Activated B cell treated with CpG ODN at 0.5 μM for 24 hours (primary cell): ENCODE measurements around the gene MVB12B. TPM values are rescaled to one million over a fixed set of nuclear protein-coding genes. Genes with fewer than 3 reads are reported as not detected.

Experiments
- ATAC-seq: fragments of 200-7000 bp; cut with Tn5 transposase; one replicate; pipeline ENCODE4 v1.10.0; 2021; ENCODE audit warnings: low read depth, mild to moderate bottlenecking, moderate library complexity
- CTCF ChIA-PET: fragments of 350-600 bp; sonication (Branson Sonifier 250); formaldehyde crosslinking; loops from one replicate; lab custom pipeline; 2021; ENCODE audit warnings: antibody characterized with exemption; lab: Charles Lee
- POLR2A ChIA-PET: fragments of 350-600 bp; sonication (Branson Sonifier 250); formaldehyde crosslinking; loops from one replicate; lab custom pipeline; 2021; ENCODE audit warnings: antibody characterized with exemption; lab: Charles Lee
- DNase-seq: peaks from one replicate; pipeline ENCODE4 v3.0.0; 2022
- H3K27ac Mint-ChIP-seq: one replicate; pipeline ENCODE4 v1.8.0; 2020; ENCODE audit warnings: mixed read lengths
- H3K27me3 Mint-ChIP-seq: one replicate; pipeline ENCODE4 v1.8.0; 2021; ENCODE audit warnings: mixed read lengths
- H3K36me3 Mint-ChIP-seq: one replicate; pipeline ENCODE4 v1.8.0; 2021; ENCODE audit warnings: low read depth, mixed read lengths
- H3K4me1 Mint-ChIP-seq: one replicate; pipeline ENCODE4 v1.8.0; 2021; ENCODE audit warnings: mixed read lengths
- H3K4me3 Mint-ChIP-seq: one replicate; pipeline ENCODE4 v1.8.0; 2020; ENCODE audit warnings: mild to moderate bottlenecking, mixed read lengths
- H3K9me3 Mint-ChIP-seq: one replicate; pipeline ENCODE4 v1.8.0; 2020; ENCODE audit warnings: mixed read lengths
- CTCF ChIP-seq: fragments of 200-600 bp; IDR thresholded peaks from one replicate; pipeline ENCODE4 v1.8.0; 2022; ENCODE audit warnings: antibody characterized with exemption, mild to moderate bottlenecking
- intact Hi-C: fragments of 100-400 bp; cut with micrococcal nuclease; formaldehyde crosslinking; loops from one replicate; pipeline ENCODE4 v1.15.1; 2024
- total RNA-seq: library from RNA; stranded (reverse); gene quantifications from 2 replicates; pipeline ENCODE4 v1.2.3, GENCODE V29; 2022

Gene MVB12B
- total RNA-seq, 1 donor from 2014 or later, result 2.5 TPM

DNA sequence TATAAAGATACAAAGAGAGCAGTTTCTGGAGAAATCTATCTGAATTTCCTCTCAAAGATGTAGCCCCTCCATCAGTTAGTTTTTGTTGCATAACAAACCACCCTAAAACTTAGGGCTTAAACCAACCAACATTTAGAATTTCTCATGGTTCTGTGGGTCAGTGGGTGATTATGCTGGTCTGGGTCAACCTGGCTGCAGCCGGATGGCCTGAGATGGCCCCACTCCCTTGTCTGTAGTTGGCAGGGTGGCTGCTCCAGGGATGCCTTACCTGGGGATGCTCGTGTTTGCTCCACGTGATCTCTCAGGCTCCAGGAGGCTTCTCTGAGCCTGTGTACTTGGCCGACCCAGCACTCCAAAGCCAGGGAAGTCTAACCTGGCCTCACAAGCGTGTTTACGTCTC lies 139.3 kb downstream of the MVB12B start:
- H3K27ac Mint-ChIP-seq, result peak overlapping the region; percentile 12
- no peak for TF ChIP-seq CTCF
- POLR2A ChIA-PET, result no interaction called here
- intact Hi-C loops, result no loop called here
- no peak for DNase-seq
- peaks cover 33% of the 10 kb centered on the region for H3K4me1 Mint-ChIP-seq
- no peaks in the 10 kb centered on the region for H3K36me3 Mint-ChIP-seq
- no peaks in the 10 kb centered on the region for H3K27me3 Mint-ChIP-seq
- CTCF ChIA-PET, result no interaction called here
- H3K4me3 Mint-ChIP-seq, result no peak overlapping the region
- H3K9me3 Mint-ChIP-seq, result no peaks in the 10 kb centered on the region
- no peak for ATAC-seq

DNA sequence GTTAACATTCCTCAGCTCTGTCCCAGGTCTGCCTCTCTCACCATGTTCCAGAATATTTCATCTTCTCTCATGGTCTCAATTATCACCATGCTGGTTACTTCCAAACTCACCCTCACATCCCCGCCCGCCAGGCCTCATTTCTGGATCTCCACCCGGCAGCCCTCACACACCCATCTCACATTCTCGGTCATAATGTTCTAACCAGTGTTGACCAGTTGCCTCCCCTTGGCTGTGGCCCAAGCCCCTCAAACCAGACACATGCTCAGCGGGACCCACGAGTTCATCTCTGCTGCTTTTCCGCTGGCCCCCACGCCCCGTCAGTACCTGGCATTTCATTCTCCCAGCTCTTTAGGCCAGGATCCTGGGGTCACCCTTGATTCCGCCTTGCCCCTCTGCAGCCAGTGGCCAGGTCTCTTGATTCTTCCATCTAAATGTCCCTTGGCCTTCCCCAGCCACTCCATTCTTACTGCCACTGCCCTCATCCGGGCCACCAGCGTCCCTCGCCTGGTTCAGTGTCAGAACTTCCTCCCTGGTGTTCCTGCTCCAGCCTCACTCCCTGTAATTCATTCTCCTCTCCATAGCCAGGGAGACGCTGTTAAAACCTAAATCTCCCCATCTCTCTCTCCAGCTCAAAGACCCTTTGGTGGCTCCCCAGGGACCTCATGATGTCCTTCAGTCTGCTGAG lies 141.7 kb downstream of the MVB12B start:
- TF ChIP-seq CTCF, result no peak
- peaks cover 54% of the 10 kb centered on the region for H3K4me1 Mint-ChIP-seq
- H3K36me3 Mint-ChIP-seq, result no peaks in the 10 kb centered on the region
- intact Hi-C loops, result no loop called here
- H3K27ac Mint-ChIP-seq, result peak overlapping the region; percentile 50
- ChIA-PET POLR2A (interaction anchor here (0.8 kb wide), 1 partner anchor 12 kb away, joined by 3 read pairs; no protein-coding TSS in a partner anchor), CTCF (interaction anchor here (5.5 kb wide), 1 partner anchor 24 kb away, joined by 32 read pairs; no protein-coding TSS in a partner anchor)
- H3K4me3 Mint-ChIP-seq, result no peak overlapping the region
- H3K9me3 Mint-ChIP-seq, result no peaks in the 10 kb centered on the region
- ATAC-seq (no peak), DNase-seq (no peak)
- H3K27me3 Mint-ChIP-seq, result no peaks in the 10 kb centered on the region

GRCh38 chr9:126470241-126470993 lies 143.8 kb downstream of the MVB12B start:
- Mint-ChIP-seq H3K27ac (peak overlapping the region; percentile 92), H3K4me1 (peaks cover 54% of the 10 kb centered on the region), H3K36me3 (no peaks in the 10 kb centered on the region), H3K27me3 (no peaks in the 10 kb centered on the region), H3K9me3 (no peaks in the 10 kb centered on the region), H3K4me3 (peak overlapping the region; percentile 75)
- no peak for TF ChIP-seq CTCF
- POLR2A ChIA-PET, result interaction anchor here (0.8 to 1.7 kb wide), 7 partner anchors 19 to 144 kb away, joined by 3 to 12 read pairs (median 4); partner anchors contain the start of gene MVB12B
- intact Hi-C loops, result loop anchor here (2.0 to 5.0 kb wide), 4 partner anchors 20 to 143 kb away; partner anchors contain the start of gene MVB12B
- ATAC-seq, result peak; percentile 66
- DNase-seq, result no peak
- CTCF ChIA-PET, result interaction anchor here (0.8 to 5.5 kb wide), 4 partner anchors 21 to 177 kb away, joined by 4 to 32 read pairs (median 8); no protein-coding TSS in a partner anchor

DNA sequence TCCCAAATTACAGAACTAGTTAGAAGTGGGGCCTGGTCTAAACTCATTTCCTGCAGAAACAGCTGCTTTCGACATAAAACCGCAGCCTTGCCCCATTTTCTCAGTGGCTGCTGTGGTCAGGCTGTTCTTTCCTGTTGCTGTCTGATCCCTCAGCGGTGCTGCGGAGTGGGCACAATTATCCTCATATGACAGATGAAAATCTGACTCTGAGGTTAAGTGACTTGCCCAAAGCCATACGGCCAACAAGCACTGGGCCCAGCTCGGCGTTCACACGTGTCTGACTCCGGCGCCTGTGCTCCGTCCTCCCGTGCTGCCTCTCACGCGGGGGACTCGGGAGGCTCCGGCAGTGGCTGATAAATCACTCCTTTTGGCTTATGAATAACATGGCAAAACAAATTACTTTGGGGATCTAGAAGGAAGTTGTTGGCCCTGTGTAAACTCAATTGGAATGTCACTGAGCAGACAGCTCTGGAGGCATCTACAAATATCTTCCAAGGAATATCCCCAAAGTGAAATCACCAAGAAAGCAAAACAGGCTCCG lies 144.5 kb downstream of the MVB12B start:
- Mint-ChIP-seq H3K27me3 (no peaks in the 10 kb centered on the region), H3K27ac (peak overlapping the region; percentile 92)
- POLR2A ChIA-PET, result interaction anchor here (0.9 to 2.0 kb wide), 7 partner anchors 10 to 145 kb away, joined by 3 to 17 read pairs (median 5); partner anchors contain the start of gene MVB12B

More for the DNA sequence above, 144.5 kb downstream of the MVB12B start:
- H3K4me3 Mint-ChIP-seq, result peak overlapping the region; percentile 75
- CTCF ChIA-PET, result interaction anchor here (0.8 to 5.5 kb wide), 5 partner anchors 21 to 177 kb away, joined by 4 to 32 read pairs (median 6); no protein-coding TSS in a partner anchor
- no peaks in the 10 kb centered on the region for H3K9me3 Mint-ChIP-seq
- intact Hi-C loops, result loop anchor here (2.0 to 5.0 kb wide), 4 partner anchors 20 to 144 kb away; partner anchors contain the start of gene MVB12B
- ATAC-seq (peak; percentile 77), DNase-seq (peak; percentile 61)
- peaks cover 57% of the 10 kb centered on the region for H3K4me1 Mint-ChIP-seq
- H3K36me3 Mint-ChIP-seq, result no peaks in the 10 kb centered on the region
- no peak for TF ChIP-seq CTCF
